Limb (tissue), 2 donors: ENCODE measurements around the gene SMARCAD1.

ENCODE experiments used
- DNase-seq, 2 donors: peaks; one replicate each; pipeline ENCODE4 v3.0.0-alpha.2; 2016; ENCODE audit errors: extremely low spot score in 2 of 2

Gene SMARCAD1, protein sequence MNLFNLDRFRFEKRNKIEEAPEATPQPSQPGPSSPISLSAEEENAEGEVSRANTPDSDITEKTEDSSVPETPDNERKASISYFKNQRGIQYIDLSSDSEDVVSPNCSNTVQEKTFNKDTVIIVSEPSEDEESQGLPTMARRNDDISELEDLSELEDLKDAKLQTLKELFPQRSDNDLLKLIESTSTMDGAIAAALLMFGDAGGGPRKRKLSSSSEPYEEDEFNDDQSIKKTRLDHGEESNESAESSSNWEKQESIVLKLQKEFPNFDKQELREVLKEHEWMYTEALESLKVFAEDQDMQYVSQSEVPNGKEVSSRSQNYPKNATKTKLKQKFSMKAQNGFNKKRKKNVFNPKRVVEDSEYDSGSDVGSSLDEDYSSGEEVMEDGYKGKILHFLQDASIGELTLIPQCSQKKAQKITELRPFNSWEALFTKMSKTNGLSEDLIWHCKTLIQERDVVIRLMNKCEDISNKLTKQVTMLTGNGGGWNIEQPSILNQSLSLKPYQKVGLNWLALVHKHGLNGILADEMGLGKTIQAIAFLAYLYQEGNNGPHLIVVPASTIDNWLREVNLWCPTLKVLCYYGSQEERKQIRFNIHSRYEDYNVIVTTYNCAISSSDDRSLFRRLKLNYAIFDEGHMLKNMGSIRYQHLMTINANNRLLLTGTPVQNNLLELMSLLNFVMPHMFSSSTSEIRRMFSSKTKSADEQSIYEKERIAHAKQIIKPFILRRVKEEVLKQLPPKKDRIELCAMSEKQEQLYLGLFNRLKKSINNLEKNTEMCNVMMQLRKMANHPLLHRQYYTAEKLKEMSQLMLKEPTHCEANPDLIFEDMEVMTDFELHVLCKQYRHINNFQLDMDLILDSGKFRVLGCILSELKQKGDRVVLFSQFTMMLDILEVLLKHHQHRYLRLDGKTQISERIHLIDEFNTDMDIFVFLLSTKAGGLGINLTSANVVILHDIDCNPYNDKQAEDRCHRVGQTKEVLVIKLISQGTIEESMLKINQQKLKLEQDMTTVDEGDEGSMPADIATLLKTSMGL

GRCh38 chr4:94207469-94208224, at the start of gene SMARCAD1:
TSS of gene SMARCAD1 (plus strand) at chr4:94207865. CDS start at chr4:94208395, 530 bp downstream.
- DNase-seq = peak; percentile 93 to 97

DNA sequence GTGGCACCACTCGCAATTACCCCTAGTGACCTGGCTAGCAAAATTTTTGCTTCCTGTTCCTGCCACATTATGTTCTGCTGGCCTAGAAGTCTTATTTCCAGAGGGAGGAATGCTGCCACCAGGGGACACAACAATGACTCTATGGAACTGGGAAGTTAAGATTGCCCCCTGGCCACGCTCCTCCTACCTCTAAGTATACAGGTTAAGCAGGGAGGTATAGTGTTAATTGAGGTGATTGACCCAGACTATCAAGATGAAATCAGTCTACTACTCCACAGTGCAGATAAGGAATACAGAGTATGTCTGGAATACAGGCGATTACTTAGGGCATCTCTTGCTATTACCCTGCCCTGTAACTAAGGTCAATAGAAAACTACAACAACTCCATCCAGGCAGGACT, 48.8 kb upstream of the SMARCAD1 start:
- no peak for DNase-seq

DNA sequence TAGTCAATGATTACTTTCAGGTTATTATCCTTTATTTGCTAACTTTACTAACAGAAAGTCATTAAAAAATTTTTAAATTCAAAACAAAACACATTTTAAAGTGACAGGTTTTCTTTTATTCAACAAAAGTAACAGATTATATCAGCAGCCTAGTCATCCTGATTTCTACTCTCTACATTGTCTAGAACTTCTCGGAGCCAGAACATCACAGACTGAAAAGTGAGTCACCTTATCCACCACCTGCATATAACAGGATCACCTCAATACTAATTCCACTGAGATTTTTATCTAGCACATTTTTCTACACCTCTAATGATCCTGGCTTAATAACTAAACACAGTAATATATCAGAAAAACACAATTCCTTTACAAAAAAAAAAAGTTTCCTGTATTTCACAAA, 47.9 kb upstream of the SMARCAD1 start:
- no peak for DNase-seq

- DNase-seq = no peak
These were observed 46.9 kb upstream of the SMARCAD1 start for GRCh38 chr4:94160774-94161173.

DNA sequence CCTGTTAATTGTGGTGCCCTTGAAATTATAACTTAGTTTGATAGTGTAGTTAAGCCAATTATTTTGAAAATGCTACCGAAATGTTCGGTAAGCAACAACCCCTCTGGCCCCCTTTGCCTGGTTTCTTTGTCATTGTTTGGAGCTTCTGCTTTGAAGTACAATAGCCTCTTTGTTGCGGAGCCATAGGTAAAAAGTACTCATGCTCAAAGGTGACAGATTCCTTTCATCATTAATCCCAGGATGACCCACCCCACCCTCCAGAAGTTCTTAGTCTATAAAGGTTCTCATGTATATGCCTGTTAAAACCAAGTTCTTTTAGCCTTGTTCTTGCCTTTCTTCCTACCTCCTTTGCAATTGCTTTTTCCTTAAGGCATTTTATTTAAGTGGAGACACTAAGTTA, 42.4 kb upstream of the SMARCAD1 start:
- no peak for DNase-seq

GRCh38 chr4:94168321-94168720, 39.3 kb upstream of the SMARCAD1 start:
- DNase-seq = no peak

DNA sequence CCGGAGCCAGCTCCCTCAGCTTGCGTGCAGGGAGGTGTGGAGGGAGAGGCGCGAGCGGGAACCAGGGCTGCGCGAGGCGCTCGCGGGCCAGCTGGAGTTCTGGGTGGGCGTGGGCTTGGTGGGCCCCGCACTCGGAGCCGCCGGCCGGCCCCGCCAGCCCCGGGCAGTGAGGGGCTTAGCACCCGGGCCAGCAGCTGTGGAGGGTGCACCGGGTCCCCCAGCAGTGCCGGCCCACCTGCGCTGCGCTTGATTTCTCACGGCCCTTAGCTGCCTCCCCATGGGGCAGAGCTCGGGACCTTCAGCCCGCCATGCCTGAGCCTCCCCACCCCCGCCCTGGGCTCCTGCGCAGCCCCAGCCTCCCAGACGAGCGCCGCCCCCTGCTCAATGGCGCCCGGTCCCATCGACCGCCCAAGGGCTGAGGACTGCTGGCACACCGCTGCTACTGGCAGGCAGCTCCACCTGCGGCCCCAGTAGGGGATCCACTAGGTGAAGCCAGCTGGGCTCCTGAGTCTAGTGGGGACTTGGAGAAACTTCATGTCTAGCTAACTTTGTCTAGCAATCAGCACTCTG, 37.8 kb upstream of the SMARCAD1 start:
- no peak for DNase-seq

DNA sequence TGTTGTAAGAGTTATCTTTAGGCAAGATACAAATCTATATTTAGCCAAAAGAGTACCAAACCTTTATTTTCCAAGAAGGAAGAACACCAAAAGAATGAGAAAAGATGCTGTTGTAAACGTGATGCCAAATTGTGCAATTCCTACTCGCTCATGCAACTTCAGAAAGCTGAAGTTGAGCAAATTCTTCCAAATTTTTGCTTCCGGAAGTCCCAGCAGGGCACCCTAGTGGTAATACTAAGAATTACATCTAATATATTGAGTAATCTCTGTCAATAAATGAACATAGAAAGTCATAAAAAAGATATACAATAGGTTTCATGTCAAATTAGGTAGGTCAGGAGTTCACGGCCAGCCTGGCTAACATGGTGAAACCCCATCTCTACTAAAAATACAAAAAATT, 36.0 kb upstream of the SMARCAD1 start:
- DNase-seq = no peak

DNA sequence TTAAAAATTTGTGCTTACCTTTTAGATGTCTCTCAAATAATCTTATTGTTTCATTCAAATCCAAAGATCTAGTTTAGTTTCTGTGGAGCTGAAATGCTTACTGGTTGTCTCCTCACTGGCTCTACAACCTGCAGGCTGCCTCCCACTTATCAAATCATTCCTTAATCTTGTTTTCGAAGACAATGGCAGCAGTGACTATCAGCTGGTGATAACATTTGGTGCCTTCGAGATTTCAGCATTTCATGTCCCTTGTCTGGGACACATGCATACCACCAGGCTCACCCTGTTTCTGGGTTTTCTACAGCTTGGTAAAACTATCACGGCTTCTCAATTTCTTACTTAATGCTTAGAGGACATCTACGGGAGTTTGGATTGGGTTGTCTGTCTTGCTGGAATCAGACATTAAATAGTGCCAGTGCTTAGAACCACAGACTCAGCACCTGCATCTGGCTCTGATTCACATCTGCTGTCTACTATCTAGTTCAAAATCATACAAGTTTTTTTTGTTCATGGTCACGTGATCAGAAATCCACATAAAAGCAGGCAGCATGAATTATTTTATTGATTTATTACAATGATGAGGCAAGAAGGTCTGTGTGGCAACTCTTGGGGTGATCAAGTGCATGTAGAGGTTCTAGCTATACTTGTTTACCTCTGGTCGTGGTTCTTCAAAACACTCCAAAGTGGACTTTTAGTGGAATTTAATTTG, 32.0 kb upstream of the SMARCAD1 start:
- DNase-seq = no peak

DNA sequence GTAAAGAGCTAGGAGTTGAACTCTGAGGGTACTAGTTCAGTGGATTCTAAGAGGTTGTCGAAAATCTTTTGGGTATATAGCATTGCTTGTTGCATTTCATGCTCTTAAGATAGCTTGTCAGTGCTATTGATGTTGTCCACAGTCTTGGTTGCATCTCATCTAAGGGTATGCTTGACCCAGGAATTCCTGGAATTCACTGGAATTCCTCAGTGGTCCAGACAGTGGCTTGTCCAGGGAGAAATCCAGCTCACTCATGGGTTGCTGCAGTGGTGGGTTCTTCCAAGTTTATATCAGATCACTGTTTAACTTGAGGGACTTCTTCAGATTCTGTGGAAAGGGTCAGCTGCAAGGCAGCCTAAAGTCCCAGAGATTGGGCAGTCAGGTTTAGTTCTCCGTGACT, 29.8 kb upstream of the SMARCAD1 start:
- DNase-seq = no peak

- DNase-seq = no peak
These were observed 25.9 kb upstream of the SMARCAD1 start for GRCh38 chr4:94181815-94182214.

DNA sequence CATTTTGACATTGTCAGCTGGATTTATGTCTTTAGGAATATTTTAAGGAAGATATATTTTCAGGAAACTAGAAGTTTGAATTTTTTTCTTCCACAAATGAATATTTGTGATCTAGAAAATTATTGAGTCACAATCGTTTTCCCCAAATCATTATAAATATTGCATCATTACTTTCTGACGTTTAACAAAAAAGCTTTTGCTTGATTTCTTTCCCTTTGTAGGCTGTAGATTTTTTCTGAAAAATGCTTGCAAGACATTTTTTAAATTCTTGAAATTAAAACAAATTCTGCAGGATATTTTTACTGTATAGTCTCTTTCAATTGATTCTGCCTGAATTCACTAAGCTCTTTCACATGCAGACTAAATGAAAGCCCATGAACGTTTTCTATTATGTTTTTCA, 4.9 kb upstream of the SMARCAD1 start:
- no peak for DNase-seq

DNA sequence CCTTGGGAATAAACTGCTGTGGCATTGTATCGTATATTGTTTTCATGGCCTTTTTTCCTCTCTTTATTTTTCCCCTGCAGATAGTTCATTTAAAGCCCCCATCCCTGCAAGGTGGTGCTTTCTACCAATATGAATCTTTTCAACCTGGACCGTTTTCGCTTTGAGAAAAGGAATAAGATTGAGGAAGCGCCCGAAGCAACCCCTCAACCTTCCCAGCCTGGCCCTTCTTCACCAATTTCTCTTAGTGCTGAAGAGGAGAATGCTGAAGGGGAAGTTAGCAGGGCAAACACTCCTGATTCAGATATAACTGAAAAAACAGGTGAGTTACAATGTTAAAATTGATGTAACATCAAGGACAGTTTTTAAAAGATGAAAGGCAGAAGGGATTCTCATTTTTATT, 601 bp downstream of the SMARCAD1 start:
- DNase-seq = no peak

- no peak for DNase-seq
These were observed 1.3 kb downstream of the SMARCAD1 start for GRCh38 chr4:94208918-94209317.

- DNase-seq = no peak
These were observed 4.2 kb downstream of the SMARCAD1 start for GRCh38 chr4:94211861-94212260.

DNA sequence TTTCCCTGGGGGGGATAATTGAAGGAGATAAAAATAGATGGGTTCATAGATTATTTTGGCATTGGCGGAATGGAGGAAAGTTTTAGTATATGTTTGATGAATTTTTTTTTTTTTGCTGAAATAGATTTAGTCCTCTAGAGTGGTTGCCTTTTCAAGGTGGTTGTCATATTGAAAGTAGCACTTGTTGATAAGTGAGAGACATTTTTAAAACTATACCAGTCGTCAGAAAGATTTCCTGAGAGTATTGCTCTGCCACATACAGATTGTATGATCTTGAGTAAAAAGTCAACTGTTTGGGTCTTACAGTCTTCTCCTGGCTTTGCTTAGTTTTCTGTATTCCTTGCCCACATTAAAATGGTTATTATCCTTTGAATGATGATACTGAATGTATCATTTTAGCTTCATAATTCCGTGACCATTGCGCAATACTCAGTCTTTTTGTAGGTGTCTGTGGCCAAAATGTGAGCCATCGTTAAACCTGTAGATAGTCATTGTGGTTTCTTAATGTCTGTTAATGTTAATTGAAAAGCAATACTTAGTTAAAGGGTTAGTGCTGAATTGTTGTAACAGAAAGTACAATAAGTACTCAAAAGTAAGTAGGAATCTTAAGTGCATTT, 7.1 kb downstream of the SMARCAD1 start:
- DNase-seq = no peak

- no peak for DNase-seq
These were observed 8.7 kb downstream of the SMARCAD1 start for GRCh38 chr4:94216394-94216793.

- DNase-seq = no peak
These were observed 11.7 kb downstream of the SMARCAD1 start for GRCh38 chr4:94219402-94219801.

- no peak for DNase-seq
These were observed 14.3 kb downstream of the SMARCAD1 start for GRCh38 chr4:94221916-94222315.

GRCh38 chr4:94225449-94225848, 17.8 kb downstream of the SMARCAD1 start:
- DNase-seq = no peak
